ENCODE measurements around the gene CGRRF1.

The CGRRF1 gene

GRCh38 chr14:54562334-54562733, 52.6 kb downstream of the CGRRF1 start:
- CTCF ChIA-PET = interaction anchor here (0.6 to 1.3 kb wide), 2 partner anchors 142 to 232 kb away, joined by 3 to 4 read pairs; no protein-coding TSS in a partner anchor
- Histone ChIP-seq H3K36me3 (ENCODE audit: control insufficient read depth in 2 of 2, insufficient read depth in 1 of 2, low read length in 2 of 2) (no peaks in the 10 kb centered on the region), H3K4me1 (ENCODE audit: control insufficient read depth, insufficient read depth, low read length) (peaks cover 5% of the 10 kb centered on the region; the same call in 1 of the 2 replicates), H3K9me3 (ENCODE audit: control insufficient read depth, insufficient read depth, low read depth, low read length) (no peaks in the 10 kb centered on the region), H3K27ac (ENCODE audit: extremely low read depth, low read depth, low read length) (no peak overlapping the region), H3K4me3 (ENCODE audit: low read depth, low read length) (no peak overlapping the region)
- POLR2A ChIA-PET = no interaction called here
- TF ChIP-seq ZNF354C (tag by site-specific recombination; IDR thresholded peaks at IDR 0.05; ENCODE audit: borderline replicate concordance, low read depth) (no peak), ZNF394 (tag by site-specific recombination; IDR thresholded peaks at IDR 0.05; ENCODE audit: borderline replicate concordance) (no peak), ZNF202 (tag by site-specific recombination; IDR thresholded peaks at IDR 0.05; ENCODE audit: borderline replicate concordance) (no peak), ZSCAN23 (tag by site-specific recombination; IDR thresholded peaks at IDR 0.05) (no peak), ZNF473 (tag by site-specific recombination; IDR thresholded peaks at IDR 0.05) (no peak), ZNF558 (tag by site-specific recombination; IDR thresholded peaks at IDR 0.05) (no peak), IKZF3 (tag by site-specific recombination; IDR thresholded peaks at IDR 0.05) (no peak), ZNF138 (tag by site-specific recombination; IDR thresholded peaks at IDR 0.05; ENCODE audit: borderline replicate concordance) (no peak), ZNF302 (tag by site-specific recombination; IDR thresholded peaks at IDR 0.05; ENCODE audit: low read depth) (no peak), WT1 (tag by site-specific recombination; IDR thresholded peaks at IDR 0.05) (no peak), ZNF664 (tag by site-specific recombination; IDR thresholded peaks at IDR 0.05) (no peak), ZNF121 (tag by site-specific recombination; IDR thresholded peaks at IDR 0.05) (no peak), ZNF155 (tag by site-specific recombination; IDR thresholded peaks at IDR 0.05) (no peak), ZNF366 (tag by site-specific recombination; conservative IDR thresholded peaks at IDR 0.05) (no peak), ZNF629 (tag by site-specific recombination; IDR thresholded peaks at IDR 0.05) (no peak), ZNF112 (tag by site-specific recombination; IDR thresholded peaks at IDR 0.05) (no peak), ZNF645 (tag by site-specific recombination; IDR thresholded peaks at IDR 0.05) (no peak), ZBTB49 (tag by site-specific recombination; IDR thresholded peaks at IDR 0.05; ENCODE audit: low read depth) (no peak), ZNF621 (tag by site-specific recombination; IDR thresholded peaks at IDR 0.05) (no peak), ZNF248 (tag by site-specific recombination; IDR thresholded peaks at IDR 0.05) (no peak)

- CTCF ChIA-PET = interaction anchor here (0.6 to 3.0 kb wide), 52 partner anchors 8 to 817 kb away, joined by 3 to 41 read pairs (median 4); no protein-coding TSS in a partner anchor
- 0 out of 2 replicates have a peak overlapping the region, but pooled peaks have one; percentile 77 for H3K27ac ChIP-seq (ENCODE audit: extremely low read depth, low read depth, low read length)
- H3K4me3 ChIP-seq (ENCODE audit: low read depth, low read length) = peak overlapping the region; percentile 77; the same call in 1 of the 2 replicates
- H3K36me3 ChIP-seq (ENCODE audit: control insufficient read depth in 2 of 2, insufficient read depth in 1 of 2, low read length in 2 of 2) = no peaks in the 10 kb centered on the region
- POLR2A ChIA-PET = interaction anchor here (0.7 to 2.7 kb wide), 7 partner anchors 28 to 255 kb away, joined by 3 to 23 read pairs (median 3); partner anchors contain the start of gene CDKN3
- H3K9me3 ChIP-seq (ENCODE audit: control insufficient read depth, insufficient read depth, low read depth, low read length) = no peaks in the 10 kb centered on the region
- peaks cover 5% of the 10 kb centered on the region; the same call in 1 of the 2 replicates for H3K4me1 ChIP-seq (ENCODE audit: control insufficient read depth, insufficient read depth, low read length)
- TF ChIP-seq, protein P1, sequence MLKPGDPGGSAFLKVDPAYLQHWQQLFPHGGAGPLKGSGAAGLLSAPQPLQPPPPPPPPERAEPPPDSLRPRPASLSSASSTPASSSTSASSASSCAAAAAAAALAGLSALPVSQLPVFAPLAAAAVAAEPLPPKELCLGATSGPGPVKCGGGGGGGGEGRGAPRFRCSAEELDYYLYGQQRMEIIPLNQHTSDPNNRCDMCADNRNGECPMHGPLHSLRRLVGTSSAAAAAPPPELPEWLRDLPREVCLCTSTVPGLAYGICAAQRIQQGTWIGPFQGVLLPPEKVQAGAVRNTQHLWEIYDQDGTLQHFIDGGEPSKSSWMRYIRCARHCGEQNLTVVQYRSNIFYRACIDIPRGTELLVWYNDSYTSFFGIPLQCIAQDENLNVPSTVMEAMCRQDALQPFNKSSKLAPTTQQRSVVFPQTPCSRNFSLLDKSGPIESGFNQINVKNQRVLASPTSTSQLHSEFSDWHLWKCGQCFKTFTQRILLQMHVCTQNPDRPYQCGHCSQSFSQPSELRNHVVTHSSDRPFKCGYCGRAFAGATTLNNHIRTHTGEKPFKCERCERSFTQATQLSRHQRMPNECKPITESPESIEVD (tag by site-specific recombination; IDR thresholded peaks at IDR 0.05) = peak; percentile 38; the same call in 1 of the 2 replicates
- TF ChIP-seq ZNF629 (tag by site-specific recombination; IDR thresholded peaks at IDR 0.05) (no peak), ZNF362 (tag by site-specific recombination; IDR thresholded peaks at IDR 0.05) (peak; percentile 71; the same call in 1 of the 2 replicates), ZNF114 (tag by site-specific recombination; IDR thresholded peaks at IDR 0.05) (no peak), PRDM1 (tag by site-specific recombination; IDR thresholded peaks at IDR 0.05) (peak; percentile 86), ZNF555 (tag by site-specific recombination; conservative IDR thresholded peaks at IDR 0.05) (no peak)
Measured at GRCh38 chr14:54564071-54564867, 54.6 kb downstream of the CGRRF1 start.
